ENCODE data around the gene SEPTIN10. TPM values are rescaled to one million over a fixed set of nuclear protein-coding genes. Genes with fewer than 3 reads are reported as not detected.

SEPTIN10 gene
- total and polyA plus RNA-seq, 2 experiments from 2014 or later = 52.3 to 85.1 TPM

GRCh38 chr2:109563288-109563687 lies 50.5 kb downstream of the SEPTIN10 start (continued):
- TF ChIP-seq REST (IDR thresholded peaks at IDR 0.05; ENCODE audit: unreplicated experiment) = no peak
- no peak for TF ChIP-seq JUNB (IDR thresholded peaks at IDR 0.05; ENCODE audit: unreplicated experiment)
- TF ChIP-seq STAT1 (IDR thresholded peaks at IDR 0.05; ENCODE audit: unreplicated experiment) = no peak
- no peak for TF ChIP-seq POLR2AphosphoS5 (IDR thresholded peaks at IDR 0.05; ENCODE audit: low read depth)
- no peak for TF ChIP-seq NANOG (IDR thresholded peaks at IDR 0.05; ENCODE audit: borderline replicate concordance)
- TF ChIP-seq ETS1 (IDR thresholded peaks at IDR 0.05) = no peak

DNA sequence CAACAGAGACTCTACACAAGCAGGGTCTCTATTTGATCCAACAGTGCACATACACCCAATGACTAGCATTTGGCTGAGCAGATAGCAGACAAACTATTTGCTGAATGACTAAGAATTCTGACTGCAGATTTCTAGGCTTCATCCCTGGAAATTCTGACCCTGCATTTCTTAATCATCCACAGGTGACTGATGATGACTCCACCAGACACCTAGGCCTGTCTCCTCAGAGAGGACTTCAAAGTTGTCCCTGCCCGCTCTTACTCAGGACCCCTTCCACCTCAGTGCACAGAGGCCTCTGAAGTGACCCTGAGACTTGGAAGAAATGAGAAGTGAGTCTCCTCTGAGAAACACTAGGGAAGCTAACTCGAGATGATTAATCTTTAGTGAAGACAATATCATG lies 51.3 kb downstream of the SEPTIN10 start:
- Histone ChIP-seq H2AFZ (no peak overlapping the region), H3K36me3 (ENCODE audit: insufficient read depth) (0 out of 2 replicates have a peak, but pooled peaks cover 4% of the 10 kb centered on the region), H3F3A (replicated peaks; ENCODE audit: low read depth) (no peaks in the 10 kb centered on the region), H3K79me2 (replicated peaks; ENCODE audit: insufficient read depth) (no peaks in the 10 kb centered on the region), H4K20me1 (replicated peaks; ENCODE audit: insufficient read depth) (no peaks in the 10 kb centered on the region), H3K9me2 (ENCODE audit: insufficient read depth) (no peaks in the 10 kb centered on the region), H3K27me3 (ENCODE audit: insufficient read depth) (no peaks in the 10 kb centered on the region), H3K4me2 (no peak overlapping the region), H3K27ac (ENCODE audit: low read depth) (no peak overlapping the region), H3K4me1 (ENCODE audit: insufficient read depth) (no peaks in the 10 kb centered on the region), H3K4me3 (no peak overlapping the region)
- no peaks in the 10 kb centered on the region for H3K9me3 Mint-ChIP-seq
- no peak overlapping the region for H3K4me3 Mint-ChIP-seq
- peaks cover 41% of the 10 kb centered on the region for H3K36me3 Mint-ChIP-seq (ENCODE audit: low read depth)
- DNase-seq (ENCODE audit: low spot score) (no peak), ATAC-seq (no peak)
- no peak overlapping the region for H3K27ac Mint-ChIP-seq
- H3K4me1 Mint-ChIP-seq = peaks cover 3% of the 10 kb centered on the region
- H3K27me3 Mint-ChIP-seq (ENCODE audit: insufficient read depth, low read depth, poor library complexity) = no peaks in the 10 kb centered on the region
- TF ChIP-seq ZNF114 (CRISPR knock-in tag; IDR thresholded peaks at IDR 0.05) (no peak), EZH2 (IDR thresholded peaks at IDR 0.05; ENCODE audit: low read depth, unreplicated experiment) (no peak), ZNF331 (CRISPR knock-in tag; IDR thresholded peaks at IDR 0.05; ENCODE audit: low read depth) (no peak), ZNF462 (CRISPR knock-in tag; IDR thresholded peaks at IDR 0.05) (no peak), STAT1 (IDR thresholded peaks at IDR 0.05; ENCODE audit: unreplicated experiment) (no peak), ETS1 (IDR thresholded peaks at IDR 0.05) (no peak), CTCF (conservative IDR thresholded peaks at IDR 0.05; ENCODE audit: low read depth in 2 of 2) (no peak), JUNB (IDR thresholded peaks at IDR 0.05; ENCODE audit: unreplicated experiment) (no peak), NANOG (IDR thresholded peaks at IDR 0.05; ENCODE audit: borderline replicate concordance) (no peak)
